Skin of body (tissue), 1 donor: ENCODE measurements around the gene KCNS3. TPM values are rescaled to one million over a fixed set of nuclear protein-coding genes. Genes with fewer than 3 reads are reported as not detected.

Source experiments
- total RNA-seq: library from RNA; depleted of rRNA; stranded (reverse); fragments of >200 nt; gene quantifications from one replicate; pipeline ENCODE4 v1.2.3, GENCODE V29; 2014

Gene KCNS3
- total RNA-seq, 1 donor from 2014 or later = 17.8 TPM

Other genes starting within 250 kb of the KCNS3 start
- gene SMC6, start 124.9 kb upstream of the KCNS3 start, total RNA-seq = 23.8 TPM
- gene GEN1, start 124.5 kb upstream of the KCNS3 start, total RNA-seq = 7.0 TPM
- not detected for gene MSGN1, start 62.2 kb upstream of the KCNS3 start, total RNA-seq